HCT116 (cell line): ENCODE results near the gene ITGAD. TPM values are rescaled to one million over a fixed set of nuclear protein-coding genes. Genes with fewer than 3 reads are reported as not detected.

Source experiments
- ATAC-seq: fragments of 200-7000 bp; cut with Tn5 transposase; 2 replicates; pipeline ENCODE4 v1.9.1; 2020; ENCODE audit warnings: mild to moderate bottlenecking, moderate library complexity
- BruUV-seq: library from RNA; stranded (reverse); fragments of 400-500 nt; replicated peaks from 2 replicates; lab custom pipeline; 2021; lab: Mats Ljungman, UMichigan
- CTCF ChIA-PET: fragments of 300-600 bp; sonication (Branson Sonifier 250); formaldehyde crosslinking; loops from one replicate; lab custom pipeline; 2021; ENCODE audit warnings: antibody characterized with exemption; lab: Charles Lee
- POLR2A ChIA-PET: fragments of 300-600, 350-600 bp; sonication (Branson Sonifier 250); formaldehyde crosslinking; loops from one replicate; lab custom pipeline; 2021; ENCODE audit warnings: antibody characterized with exemption; lab: Charles Lee
- RAD21 ChIA-PET, 2 experiments: fragments of 300-600 bp; sonication (Branson Sonifier 250); formaldehyde crosslinking; loops; one replicate each; lab custom pipeline; 2023; ENCODE audit warnings: low total read pairs in 2 of 2; ENCODE audit not compliant: uncharacterized antibody in 2 of 2, unreplicated experiment in 2 of 2, low non-redundant PET in 1 of 2; lab: Charles Lee
- DNase-seq: peaks from one replicate; pipeline ENCODE4 v3.0.0-alpha.2; 2010; ENCODE audit warnings: low read depth, low spot score
- H2AFZ ChIP-seq: fragments of 200-600 bp; shearing (Covaris generic), sonication (generic); 2 replicates; pipeline ENCODE4 v1.6.1; 2017; ENCODE audit warnings: low read depth, mixed run types, mixed read lengths, antibody characterized with exemption, low read length; ENCODE audit not compliant: poor library complexity, severe bottlenecking
- H3K27ac ChIP-seq: 2 replicates; pipeline ENCODE4 v1.5.1; 2012; ENCODE audit warnings: low read depth, low read length
- H3K27me3 ChIP-seq: fragments of 200-600 bp; sonication (generic); 2 replicates; pipeline ENCODE4 v1.6.1; 2016; ENCODE audit warnings: mixed run types, low read length, mixed read lengths; ENCODE audit not compliant: insufficient read depth
- H3K36me3 ChIP-seq, 2 experiments: fragments of 200-500 bp in 1 of 2; fragments of 200-600 bp in 1 of 2; sonication (Bioruptor generic) in 1 of 2; sonication (generic) in 1 of 2; 2 replicates each; pipeline versions ENCODE4 v1.5.1 to v1.6.1; 2014 to 2016; ENCODE audit warnings: low read length in 2 of 2, inconsistent platforms in 1 of 2, mixed read lengths in 1 of 2, mixed run types in 1 of 2; ENCODE audit not compliant: insufficient read depth in 2 of 2, control insufficient read depth in 1 of 2
- H3K4me1 ChIP-seq, 2 experiments: fragments of 200-600 bp in 1 of 2; sonication (generic) in 1 of 2; 2 replicates each; pipeline versions ENCODE4 v1.5.1 to v1.6.1; 2012 to 2017; ENCODE audit warnings: low read length in 2 of 2, inconsistent platforms in 1 of 2, mild to moderate bottlenecking in 1 of 2, mixed read lengths in 1 of 2, mixed run types in 1 of 2, moderate library complexity in 1 of 2; ENCODE audit not compliant: insufficient read depth in 2 of 2, control insufficient read depth in 1 of 2
- H3K4me2 ChIP-seq: fragments of 200-600 bp; sonication (generic); 2 replicates; pipeline ENCODE4 v1.6.1; 2017; ENCODE audit warnings: mixed run types, low read length, mixed read lengths
- H3K4me3 ChIP-seq, 2 experiments: fragments of 200-600 bp in 1 of 2; sonication (generic) in 1 of 2; replicated peaks in 1 of 2; 2 replicates each; pipeline ENCODE4 v1.5.1; 2011 to 2016; ENCODE audit warnings: low read length in 2 of 2, control low read depth in 1 of 2, low read depth in 1 of 2, mild to moderate bottlenecking in 1 of 2, mixed read lengths in 1 of 2, mixed run types in 1 of 2
- H3K79me2 ChIP-seq: fragments of 200-600 bp; sonication (generic); 2 replicates; pipeline ENCODE4 v1.6.1; 2017; ENCODE audit warnings: mild to moderate bottlenecking, mixed run types, low read length, moderate library complexity, mixed read lengths; ENCODE audit not compliant: insufficient read depth
- H3K9ac ChIP-seq: fragments of 200-600 bp; sonication (generic); 2 replicates; pipeline ENCODE4 v1.6.1; 2016; ENCODE audit warnings: low read length, mixed read lengths
- H3K9me2 ChIP-seq: fragments of 200-600 bp; sonication (generic), shearing (Covaris generic); 2 replicates; pipeline ENCODE4 v1.6.1; 2017; ENCODE audit warnings: mixed run types, mild to moderate bottlenecking, moderate library complexity; ENCODE audit not compliant: insufficient read depth
- H3K9me3 ChIP-seq, 2 experiments: fragments of 200-500 bp in 1 of 2; fragments of 200-600 bp in 1 of 2; sonication (Bioruptor generic) in 1 of 2; sonication (generic) in 1 of 2; 2 replicates each; pipeline ENCODE4 v1.6.1; 2014 to 2017; ENCODE audit warnings: low read length in 2 of 2, mixed read lengths in 2 of 2, inconsistent platforms in 1 of 2, low read depth in 1 of 2, mild to moderate bottlenecking in 1 of 2, mixed run types in 1 of 2, moderate library complexity in 1 of 2; ENCODE audit not compliant: control insufficient read depth in 1 of 2, insufficient read depth in 1 of 2
- H4K20me1 ChIP-seq: fragments of 200-600 bp; sonication (generic), shearing (Covaris generic); 2 replicates; pipeline ENCODE4 v1.6.1; 2017; ENCODE audit warnings: mixed run types, mild to moderate bottlenecking, moderate library complexity; ENCODE audit not compliant: insufficient read depth
- CBX3 ChIP-seq: IDR thresholded peaks from 2 replicates; pipeline ENCODE4 v1.6.1; 2012; ENCODE audit warnings: low read depth
- CEBPB ChIP-seq: IDR thresholded peaks from 2 replicates; pipeline ENCODE4 v1.6.1; 2012; ENCODE audit warnings: low read depth
- EGR1 ChIP-seq: IDR thresholded peaks from 2 replicates; pipeline ENCODE4 v1.6.1; 2012; ENCODE audit warnings: low read depth
- ELF1 ChIP-seq: IDR thresholded peaks from 2 replicates; pipeline ENCODE4 v1.6.1; 2012; ENCODE audit warnings: low read depth, borderline replicate concordance
- EZH2 ChIP-seq: fragments of 200-600 bp; sonication (generic); IDR thresholded peaks from 2 replicates; pipeline ENCODE4 v1.6.1; 2017; ENCODE audit warnings: antibody characterized with exemption, mixed run types
- EZH2phosphoT487 ChIP-seq: fragments of 200-600 bp; IDR thresholded peaks from 2 replicates; pipeline ENCODE4 v1.6.1; 2018; ENCODE audit warnings: antibody characterized with exemption, borderline replicate concordance
- JUND ChIP-seq: IDR thresholded peaks from 2 replicates; pipeline ENCODE4 v1.6.1; 2012
- POLR2A ChIP-seq: IDR thresholded peaks from 2 replicates; pipeline ENCODE4 v1.7.0; 2011; ENCODE audit warnings: borderline replicate concordance; ENCODE audit not compliant: insufficient read depth, insufficient read length; ENCODE audit errors: extremely low read depth
- POLR2AphosphoS5 ChIP-seq: IDR thresholded peaks from 2 replicates; pipeline ENCODE4 v1.6.1; 2011; ENCODE audit warnings: mild to moderate bottlenecking, low read depth, low read length, moderate library complexity
- RAD21 ChIP-seq: IDR thresholded peaks from 2 replicates; pipeline ENCODE4 v1.6.1; 2012; ENCODE audit warnings: low read depth, mild to moderate bottlenecking
- SIN3A ChIP-seq: IDR thresholded peaks from 2 replicates; pipeline ENCODE4 v1.6.1; 2012; ENCODE audit warnings: low read depth
- SP1 ChIP-seq: IDR thresholded peaks from 2 replicates; pipeline ENCODE4 v1.6.1; 2012; ENCODE audit warnings: low read depth
- SRF ChIP-seq: IDR thresholded peaks from 2 replicates; pipeline ENCODE4 v1.6.1; 2012; ENCODE audit warnings: low read depth
- ZFX ChIP-seq: fragments of 450-650 bp; IDR thresholded peaks from 2 replicates; pipeline ENCODE4 v1.6.1; 2017
- ZNF274 ChIP-seq: fragments of 200-500 bp; sonication (Bioruptor generic); IDR thresholded peaks from 2 replicates; pipeline ENCODE4 v1.6.1; 2014; ENCODE audit warnings: mild to moderate bottlenecking, low read depth, low read length, inconsistent platforms
- intact Hi-C: fragments of 100-400 bp; cut with micrococcal nuclease; formaldehyde crosslinking; loops from 2 replicates; pipeline ENCODE4 v1.10.0; 2022
- total RNA-seq: library from RNA; stranded (reverse); gene quantifications from one replicate; pipeline ENCODE4 v1.2.1, GENCODE V29; 2021; ENCODE audit not compliant: unreplicated experiment
- TF ChIP-seq, protein P1 (sequence below): IDR thresholded peaks from 2 replicates; pipeline ENCODE4 v1.6.1; 2012
- TF ChIP-seq, protein P2 (sequence below), 3 experiments: fragments of 200-600 bp in 1 of 3; sonication (generic) in 1 of 3; IDR thresholded peaks in 2 of 3; conservative IDR thresholded peaks in 1 of 3; 2 replicates each; pipeline ENCODE4 v1.5.1; 2012 to 2017; ENCODE audit warnings: low read depth in 2 of 3, low read length in 2 of 3, antibody characterized with exemption in 1 of 3, borderline replicate concordance in 1 of 3, control low read depth in 1 of 3, mild to moderate bottlenecking in 1 of 3, mixed read lengths in 1 of 3, mixed run types in 1 of 3, moderate library complexity in 1 of 3; ENCODE audit not compliant: insufficient read depth in 1 of 3
- TF ChIP-seq, protein P3 (sequence below): IDR thresholded peaks from 2 replicates; pipeline ENCODE4 v1.6.1; 2012
- TF ChIP-seq, protein P4 (sequence below): IDR thresholded peaks from 2 replicates; pipeline ENCODE4 v1.6.1; 2012; ENCODE audit warnings: low read depth

Gene ITGAD
- total RNA-seq, 1 experiment from 2014 or later, result 0.12 TPM

GRCh38 chr16:31360251-31360650 is 32.9 kb upstream of the ITGAD start:
- Histone ChIP-seq H4K20me1 (no peaks in the 10 kb centered on the region), H3K36me3 (no peaks in the 10 kb centered on the region), H3K9ac (no peak overlapping the region), H3K27me3 (no peaks in the 10 kb centered on the region), H3K9me2 (no peaks in the 10 kb centered on the region)
- BruUV-seq, result no TSS peak
- DNase-seq, result no peak
- TF ChIP-seq EZH2, result no peak
- TF ChIP-seq POLR2A, result no peak
- TF ChIP-seq ZFX, result no peak
- TF ChIP-seq JUND, result no peak
- TF ChIP-seq, protein P1, sequence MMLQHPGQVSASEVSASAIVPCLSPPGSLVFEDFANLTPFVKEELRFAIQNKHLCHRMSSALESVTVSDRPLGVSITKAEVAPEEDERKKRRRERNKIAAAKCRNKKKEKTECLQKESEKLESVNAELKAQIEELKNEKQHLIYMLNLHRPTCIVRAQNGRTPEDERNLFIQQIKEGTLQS, result no peak
- TF ChIP-seq EZH2phosphoT487, result no peak
- TF ChIP-seq CBX3, result no peak
- no peak for TF ChIP-seq ELF1
- TF ChIP-seq SIN3A, result no peak
- no peak for TF ChIP-seq CEBPB
- no peak for TF ChIP-seq RAD21
- no peak for TF ChIP-seq POLR2AphosphoS5
- no peak for TF ChIP-seq EGR1
- TF ChIP-seq SP1, result no peak
- TF ChIP-seq SRF, result no peak
- TF ChIP-seq, protein P2, sequence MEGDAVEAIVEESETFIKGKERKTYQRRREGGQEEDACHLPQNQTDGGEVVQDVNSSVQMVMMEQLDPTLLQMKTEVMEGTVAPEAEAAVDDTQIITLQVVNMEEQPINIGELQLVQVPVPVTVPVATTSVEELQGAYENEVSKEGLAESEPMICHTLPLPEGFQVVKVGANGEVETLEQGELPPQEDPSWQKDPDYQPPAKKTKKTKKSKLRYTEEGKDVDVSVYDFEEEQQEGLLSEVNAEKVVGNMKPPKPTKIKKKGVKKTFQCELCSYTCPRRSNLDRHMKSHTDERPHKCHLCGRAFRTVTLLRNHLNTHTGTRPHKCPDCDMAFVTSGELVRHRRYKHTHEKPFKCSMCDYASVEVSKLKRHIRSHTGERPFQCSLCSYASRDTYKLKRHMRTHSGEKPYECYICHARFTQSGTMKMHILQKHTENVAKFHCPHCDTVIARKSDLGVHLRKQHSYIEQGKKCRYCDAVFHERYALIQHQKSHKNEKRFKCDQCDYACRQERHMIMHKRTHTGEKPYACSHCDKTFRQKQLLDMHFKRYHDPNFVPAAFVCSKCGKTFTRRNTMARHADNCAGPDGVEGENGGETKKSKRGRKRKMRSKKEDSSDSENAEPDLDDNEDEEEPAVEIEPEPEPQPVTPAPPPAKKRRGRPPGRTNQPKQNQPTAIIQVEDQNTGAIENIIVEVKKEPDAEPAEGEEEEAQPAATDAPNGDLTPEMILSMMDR (IDR thresholded peaks at IDR 0.05 in 2 of 3, conservative IDR thresholded peaks at IDR 0.05 in 1 of 3; ENCODE audit: borderline replicate concordance in 1 of 3, insufficient read depth in 1 of 3, low read depth in 2 of 3, low read length in 2 of 3), result no peak
- no peak for TF ChIP-seq ZNF274
- TF ChIP-seq, protein P3, sequence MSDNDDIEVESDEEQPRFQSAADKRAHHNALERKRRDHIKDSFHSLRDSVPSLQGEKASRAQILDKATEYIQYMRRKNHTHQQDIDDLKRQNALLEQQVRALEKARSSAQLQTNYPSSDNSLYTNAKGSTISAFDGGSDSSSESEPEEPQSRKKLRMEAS, result no peak
- TF ChIP-seq, protein P4, sequence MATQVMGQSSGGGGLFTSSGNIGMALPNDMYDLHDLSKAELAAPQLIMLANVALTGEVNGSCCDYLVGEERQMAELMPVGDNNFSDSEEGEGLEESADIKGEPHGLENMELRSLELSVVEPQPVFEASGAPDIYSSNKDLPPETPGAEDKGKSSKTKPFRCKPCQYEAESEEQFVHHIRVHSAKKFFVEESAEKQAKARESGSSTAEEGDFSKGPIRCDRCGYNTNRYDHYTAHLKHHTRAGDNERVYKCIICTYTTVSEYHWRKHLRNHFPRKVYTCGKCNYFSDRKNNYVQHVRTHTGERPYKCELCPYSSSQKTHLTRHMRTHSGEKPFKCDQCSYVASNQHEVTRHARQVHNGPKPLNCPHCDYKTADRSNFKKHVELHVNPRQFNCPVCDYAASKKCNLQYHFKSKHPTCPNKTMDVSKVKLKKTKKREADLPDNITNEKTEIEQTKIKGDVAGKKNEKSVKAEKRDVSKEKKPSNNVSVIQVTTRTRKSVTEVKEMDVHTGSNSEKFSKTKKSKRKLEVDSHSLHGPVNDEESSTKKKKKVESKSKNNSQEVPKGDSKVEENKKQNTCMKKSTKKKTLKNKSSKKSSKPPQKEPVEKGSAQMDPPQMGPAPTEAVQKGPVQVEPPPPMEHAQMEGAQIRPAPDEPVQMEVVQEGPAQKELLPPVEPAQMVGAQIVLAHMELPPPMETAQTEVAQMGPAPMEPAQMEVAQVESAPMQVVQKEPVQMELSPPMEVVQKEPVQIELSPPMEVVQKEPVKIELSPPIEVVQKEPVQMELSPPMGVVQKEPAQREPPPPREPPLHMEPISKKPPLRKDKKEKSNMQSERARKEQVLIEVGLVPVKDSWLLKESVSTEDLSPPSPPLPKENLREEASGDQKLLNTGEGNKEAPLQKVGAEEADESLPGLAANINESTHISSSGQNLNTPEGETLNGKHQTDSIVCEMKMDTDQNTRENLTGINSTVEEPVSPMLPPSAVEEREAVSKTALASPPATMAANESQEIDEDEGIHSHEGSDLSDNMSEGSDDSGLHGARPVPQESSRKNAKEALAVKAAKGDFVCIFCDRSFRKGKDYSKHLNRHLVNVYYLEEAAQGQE, result no peak
- TF ChIP-seq, all 23 proteins: peak for 0
- Histone ChIP-seq H3K4me3 (no peak overlapping the region), H3K4me1 (peaks cover 0 to 3% of the 10 kb centered on the region in 2 experiments; a peak in 2 of 4 replicates), H3K4me2 (no peak overlapping the region), H3K27ac (no peak overlapping the region), H3K9me3 (no peaks in the 10 kb centered on the region), H3K79me2 (no peaks in the 10 kb centered on the region), H2AFZ (no peak overlapping the region)
- CTCF ChIA-PET, result no interaction called here
- ATAC-seq, result no peak
- POLR2A ChIA-PET, result no interaction called here
- RAD21 ChIA-PET, result no interaction called here
- intact Hi-C loops, result no loop called here
